ENCODE results near the gene SLC26A3.

Gene SLC26A3

GRCh38 chr7:107744345-107744750 is 58.7 kb downstream of the SLC26A3 start:
- no peak for DNase-seq (ENCODE audit: low spot score)

GRCh38 chr7:107743567-107744344 is 59.3 kb downstream of the SLC26A3 start, which contains the start of gene CBLL1:
TSS of gene CBLL1 (plus strand) at chr7:107744142. CDS start at chr7:107744164, 22 bp downstream.
- DNase-seq (ENCODE audit: low spot score): peak; percentile 98

GRCh38 chr7:107742678-107743566 is 60.1 kb downstream of the SLC26A3 start:
- DNase-seq (ENCODE audit: low spot score): no peak

GRCh38 chr7:107728276-107728675 is 74.7 kb downstream of the SLC26A3 start:
- no peak for DNase-seq (ENCODE audit: low spot score)

GRCh38 chr7:107726356-107727130 is 76.5 kb downstream of the SLC26A3 start:
- no peak for DNase-seq (ENCODE audit: low spot score)

GRCh38 chr7:107725138-107725740 is 77.8 kb downstream of the SLC26A3 start:
- peak; percentile 51 for DNase-seq (ENCODE audit: low spot score)

GRCh38 chr7:107723255-107723654 is 79.8 kb downstream of the SLC26A3 start:
- DNase-seq (ENCODE audit: low spot score): no peak

GRCh38 chr7:107721286-107721685 is 81.7 kb downstream of the SLC26A3 start:
- no peak for DNase-seq (ENCODE audit: low spot score)

GRCh38 chr7:107718456-107719193 is 84.4 kb downstream of the SLC26A3 start:
- no peak for DNase-seq (ENCODE audit: low spot score)

GRCh38 chr7:107715531-107715930 is 87.5 kb downstream of the SLC26A3 start:
- no peak for DNase-seq (ENCODE audit: low spot score)
